ENCODE results near the gene HDAC2. TPM values are rescaled to one million over a fixed set of nuclear protein-coding genes. Genes with fewer than 3 reads are reported as not detected.

The HDAC2 gene
- total and polyA plus RNA-seq, 2 donors (not counting 1 experiment from before 2014, with no cell fraction given): 30.8 to 58.3 TPM

DNA sequence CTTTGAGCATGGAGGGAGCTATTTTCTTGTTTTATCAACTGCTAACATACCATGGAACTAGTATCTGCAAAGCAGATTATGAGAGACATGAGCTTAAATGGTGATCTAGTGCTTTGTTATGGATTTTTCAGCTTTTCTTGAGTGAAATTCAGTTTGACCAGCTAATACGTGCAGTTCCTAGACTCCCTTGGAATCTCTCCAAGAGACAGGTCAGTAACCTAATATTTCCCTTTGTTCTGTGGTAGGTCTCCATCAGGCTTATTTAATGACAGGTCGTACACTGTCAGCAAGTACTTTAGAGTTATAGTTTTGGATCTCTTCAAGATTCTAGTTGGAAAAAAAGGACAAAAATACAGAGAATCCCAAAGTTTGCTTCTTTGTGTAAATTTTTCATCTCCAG is 43.9 kb downstream of the HDAC2 start:
- WGBS (ENCODE audit: insufficient coverage): no CpG with 5 or more reads among the region's 2 CpGs
- no peaks in the 10 kb centered on the region for H3K79me2 ChIP-seq (ENCODE audit: control insufficient read depth, insufficient read depth, low read length)
- Mint-ChIP-seq H3K4me3 (no peak overlapping the region), H3K27ac (no peak overlapping the region), H3K4me1 (no peaks in the 10 kb centered on the region), H3K27me3 (no peaks in the 10 kb centered on the region), H3K9me3 (ENCODE audit: insufficient read depth) (no peaks in the 10 kb centered on the region)
- H3K4me1 ChIP-seq (ENCODE audit: control insufficient read depth in 2 of 2, insufficient read depth in 2 of 2, low read length in 2 of 2): no peaks in the 10 kb centered on the region
- H2AFZ ChIP-seq (ENCODE audit: insufficient read depth, low read depth, low read length, poor library complexity, severe bottlenecking): no peak overlapping the region
- ATAC-seq (ENCODE audit: low read depth): no peak
- TF ChIP-seq, protein P1, sequence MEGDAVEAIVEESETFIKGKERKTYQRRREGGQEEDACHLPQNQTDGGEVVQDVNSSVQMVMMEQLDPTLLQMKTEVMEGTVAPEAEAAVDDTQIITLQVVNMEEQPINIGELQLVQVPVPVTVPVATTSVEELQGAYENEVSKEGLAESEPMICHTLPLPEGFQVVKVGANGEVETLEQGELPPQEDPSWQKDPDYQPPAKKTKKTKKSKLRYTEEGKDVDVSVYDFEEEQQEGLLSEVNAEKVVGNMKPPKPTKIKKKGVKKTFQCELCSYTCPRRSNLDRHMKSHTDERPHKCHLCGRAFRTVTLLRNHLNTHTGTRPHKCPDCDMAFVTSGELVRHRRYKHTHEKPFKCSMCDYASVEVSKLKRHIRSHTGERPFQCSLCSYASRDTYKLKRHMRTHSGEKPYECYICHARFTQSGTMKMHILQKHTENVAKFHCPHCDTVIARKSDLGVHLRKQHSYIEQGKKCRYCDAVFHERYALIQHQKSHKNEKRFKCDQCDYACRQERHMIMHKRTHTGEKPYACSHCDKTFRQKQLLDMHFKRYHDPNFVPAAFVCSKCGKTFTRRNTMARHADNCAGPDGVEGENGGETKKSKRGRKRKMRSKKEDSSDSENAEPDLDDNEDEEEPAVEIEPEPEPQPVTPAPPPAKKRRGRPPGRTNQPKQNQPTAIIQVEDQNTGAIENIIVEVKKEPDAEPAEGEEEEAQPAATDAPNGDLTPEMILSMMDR (IDR thresholded peaks at IDR 0.05): no peak
- TF ChIP-seq EZH2 (IDR thresholded peaks at IDR 0.05; ENCODE audit: borderline replicate concordance, insufficient read depth, low read depth, low read length, poor library complexity, severe bottlenecking): no peak
- no peaks in the 10 kb centered on the region for H3K36me3 ChIP-seq (replicated peaks in 1 of 2; ENCODE audit: control extremely low read depth in 1 of 2, control insufficient read depth in 1 of 2, extremely low read depth in 1 of 2, insufficient read depth in 2 of 2, low read length in 1 of 2)
- ChIA-PET POLR2A (no interaction called here), CTCF (no interaction called here)
- intact Hi-C loops (cut with micrococcal nuclease): no loop called here
- peaks cover 0 to 13% (median 9%) of the 10 kb centered on the region in 3 donors for H3K9me3 ChIP-seq (ENCODE audit: control extremely low read depth in 1 of 3, control insufficient read depth in 2 of 3, insufficient read depth in 1 of 3, low read length in 2 of 3)
- H3K9ac ChIP-seq (ENCODE audit: low read length): no peak overlapping the region
- H4K20me1 ChIP-seq (ENCODE audit: control insufficient read depth, insufficient read depth, low read length, poor library complexity, severe bottlenecking): no peaks in the 10 kb centered on the region
- DNase-seq: no peak
- H3K4me3 ChIP-seq (ENCODE audit: control extremely low read depth in 1 of 5, extremely low read depth in 1 of 5, insufficient read depth in 1 of 5, low read depth in 2 of 5, low read length in 4 of 5): no peak overlapping the region
- H3K27ac ChIP-seq (ENCODE audit: low read length in 2 of 2): no peak overlapping the region
- H3K27me3 ChIP-seq (replicated peaks in 1 of 4; ENCODE audit: control extremely low read depth in 1 of 4, control insufficient read depth in 3 of 4, insufficient read depth in 4 of 4, low read length in 3 of 4): no peaks in the 10 kb centered on the region
- H3K4me2 ChIP-seq (replicated peaks; ENCODE audit: low read depth, low read length, poor library complexity, severe bottlenecking): no peak overlapping the region

DNA sequence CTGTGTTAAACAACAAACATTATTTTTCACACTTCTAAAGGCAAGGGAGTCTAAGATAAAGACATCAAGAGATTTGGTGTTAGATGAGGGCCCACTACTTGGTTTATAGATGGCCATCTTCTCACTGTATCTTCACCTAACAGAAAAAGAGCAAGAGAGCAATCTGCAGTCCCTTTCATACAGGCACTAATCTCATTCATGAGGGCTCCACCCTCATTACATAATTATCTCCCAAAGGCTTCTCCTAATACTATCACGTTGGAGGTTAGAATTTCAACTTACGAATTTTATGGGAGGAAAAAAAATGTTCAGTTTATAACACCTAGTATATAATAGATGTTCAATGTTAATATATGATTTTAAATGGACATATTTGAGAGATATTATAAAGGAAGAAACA is 45.6 kb downstream of the HDAC2 start:
- H3K4me1 ChIP-seq (ENCODE audit: control insufficient read depth in 2 of 2, insufficient read depth in 2 of 2, low read length in 2 of 2): no peaks in the 10 kb centered on the region
- no CpG with 5 or more reads among the region's 2 CpGs for WGBS (ENCODE audit: insufficient coverage)
- no peak overlapping the region for H2AFZ ChIP-seq (ENCODE audit: insufficient read depth, low read depth, low read length, poor library complexity, severe bottlenecking)
- H3K9me3 ChIP-seq (ENCODE audit: control extremely low read depth in 1 of 3, control insufficient read depth in 2 of 3, insufficient read depth in 1 of 3, low read length in 2 of 3): peaks cover 0 to 7% (median 6%) of the 10 kb centered on the region in 3 donors
- no peak overlapping the region for H3K4me3 ChIP-seq (ENCODE audit: control extremely low read depth in 1 of 5, extremely low read depth in 1 of 5, insufficient read depth in 1 of 5, low read depth in 2 of 5, low read length in 4 of 5)
- no peak overlapping the region for H3K9ac ChIP-seq (ENCODE audit: low read length)
- no peaks in the 10 kb centered on the region for H3K79me2 ChIP-seq (ENCODE audit: control insufficient read depth, insufficient read depth, low read length)
- ATAC-seq (ENCODE audit: low read depth) (no peak), DNase-seq (no peak)
- no peaks in the 10 kb centered on the region for H3K27me3 Mint-ChIP-seq
- intact Hi-C loops (cut with micrococcal nuclease): no loop called here
- no peaks in the 10 kb centered on the region for H4K20me1 ChIP-seq (ENCODE audit: control insufficient read depth, insufficient read depth, low read length, poor library complexity, severe bottlenecking)
- peaks cover 5% of the 10 kb centered on the region for H3K4me1 Mint-ChIP-seq
- H3K27ac ChIP-seq (ENCODE audit: low read length in 2 of 2): no peak overlapping the region
- H3K9me3 Mint-ChIP-seq (ENCODE audit: insufficient read depth): no peaks in the 10 kb centered on the region
- H3K36me3 ChIP-seq (replicated peaks in 1 of 2; ENCODE audit: control extremely low read depth in 1 of 2, control insufficient read depth in 1 of 2, extremely low read depth in 1 of 2, insufficient read depth in 2 of 2, low read length in 1 of 2): no peaks in the 10 kb centered on the region
- no peak overlapping the region for H3K4me3 Mint-ChIP-seq
- no peak overlapping the region for H3K27ac Mint-ChIP-seq
- ChIA-PET POLR2A (no interaction called here), CTCF (no interaction called here)
- no peak overlapping the region for H3K4me2 ChIP-seq (replicated peaks; ENCODE audit: low read depth, low read length, poor library complexity, severe bottlenecking)
- no peaks in the 10 kb centered on the region for H3K27me3 ChIP-seq (replicated peaks in 1 of 4; ENCODE audit: control extremely low read depth in 1 of 4, control insufficient read depth in 3 of 4, insufficient read depth in 4 of 4, low read length in 3 of 4)
- TF ChIP-seq, protein P1 (IDR thresholded peaks at IDR 0.05): no peak
- no peak for TF ChIP-seq EZH2 (IDR thresholded peaks at IDR 0.05; ENCODE audit: borderline replicate concordance, insufficient read depth, low read depth, low read length, poor library complexity, severe bottlenecking)
